ENCODE data around the gene MYEOV. TPM values are rescaled to one million over a fixed set of nuclear protein-coding genes. Genes with fewer than 3 reads are reported as not detected.

Gene MYEOV
- total and polyA plus RNA-seq, 2 donors (not counting 1 experiment from before 2014, with no cell fraction given), result 0.72 TPM; not detected in 1

DNA sequence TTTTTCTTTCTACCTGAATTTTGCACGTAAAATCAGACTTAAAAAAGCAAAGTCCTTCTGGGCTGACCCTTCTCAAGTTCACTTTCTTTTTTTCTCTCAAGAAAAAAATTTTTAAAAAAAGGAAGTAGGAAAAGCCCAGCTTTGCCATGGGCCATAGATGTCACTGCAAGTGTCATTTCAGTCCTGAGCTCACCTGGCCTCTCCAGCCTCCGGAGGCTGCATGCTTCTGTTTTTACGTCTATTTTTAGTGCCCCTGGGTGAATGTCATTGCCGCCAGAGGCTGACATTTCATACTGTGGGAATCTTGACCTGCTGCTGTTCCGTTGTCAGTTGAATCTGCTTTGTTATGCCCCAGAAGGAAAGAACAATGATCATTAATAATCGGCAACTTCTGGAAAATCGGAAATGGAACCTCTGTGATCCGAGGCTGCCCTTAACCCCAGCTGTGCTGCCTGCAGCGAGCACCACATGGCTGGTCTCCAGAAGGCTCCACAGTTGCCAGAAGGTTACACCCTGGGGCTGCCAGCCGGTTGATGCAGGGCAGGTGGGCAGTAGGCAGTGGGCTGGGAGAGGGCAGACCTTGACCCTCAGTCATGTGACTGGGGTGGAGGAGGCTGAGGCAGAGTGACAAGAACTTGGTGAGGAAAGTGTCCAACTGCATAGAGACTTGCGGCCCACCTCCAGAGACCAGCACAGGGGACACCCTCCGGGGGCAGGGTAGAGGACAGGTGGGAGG lies 16.7 kb upstream of the MYEOV start:
- intact Hi-C loops (cut with micrococcal nuclease), result no loop called here
- Mint-ChIP-seq H3K4me1 (peaks cover 4% of the 10 kb centered on the region), H3K27ac (no peak overlapping the region), H3K4me3 (no peak overlapping the region), H3K9me3 (ENCODE audit: insufficient read depth) (no peaks in the 10 kb centered on the region), H3K27me3 (no peaks in the 10 kb centered on the region)
- Histone ChIP-seq H3K4me1 (ENCODE audit: control insufficient read depth in 2 of 2, insufficient read depth in 2 of 2, low read length in 2 of 2) (peaks cover 0 to 6% of the 10 kb centered on the region in 2 donors), H3K4me3 (ENCODE audit: control extremely low read depth in 1 of 5, extremely low read depth in 1 of 5, insufficient read depth in 1 of 5, low read depth in 2 of 5, low read length in 4 of 5) (no peak overlapping the region), H2AFZ (ENCODE audit: insufficient read depth, low read depth, low read length, poor library complexity, severe bottlenecking) (no peak overlapping the region), H3K36me3 (replicated peaks in 1 of 2; ENCODE audit: control extremely low read depth in 1 of 2, control insufficient read depth in 1 of 2, extremely low read depth in 1 of 2, insufficient read depth in 2 of 2, low read length in 1 of 2) (no peaks in the 10 kb centered on the region), H3K79me2 (ENCODE audit: control insufficient read depth, insufficient read depth, low read length) (no peaks in the 10 kb centered on the region), H3K27me3 (replicated peaks in 1 of 4; ENCODE audit: control extremely low read depth in 1 of 4, control insufficient read depth in 3 of 4, insufficient read depth in 4 of 4, low read length in 3 of 4) (peaks cover 0 to 3% (median 0%) of the 10 kb centered on the region in 4 experiments), H3K9ac (ENCODE audit: low read length) (no peak overlapping the region), H4K20me1 (ENCODE audit: control insufficient read depth, insufficient read depth, low read length, poor library complexity, severe bottlenecking) (no peaks in the 10 kb centered on the region), H3K27ac (ENCODE audit: low read length in 2 of 2) (no peak overlapping the region), H3K4me2 (replicated peaks; ENCODE audit: low read depth, low read length, poor library complexity, severe bottlenecking) (no peak overlapping the region), H3K9me3 (ENCODE audit: control extremely low read depth in 1 of 3, control insufficient read depth in 2 of 3, insufficient read depth in 1 of 3, low read length in 2 of 3) (peaks cover 0 to 4% (median 0%) of the 10 kb centered on the region in 3 donors)
- CTCF ChIA-PET, result interaction anchor here (1.2 to 1.3 kb wide), 2 partner anchors 15 to 17 kb away, joined by 3 to 5 read pairs; partner anchors contain the start of gene MYEOV
- DNase-seq (no peak), ATAC-seq (ENCODE audit: low read depth) (no peak)
- POLR2A ChIA-PET, result no interaction called here
- TF ChIP-seq, protein P1, sequence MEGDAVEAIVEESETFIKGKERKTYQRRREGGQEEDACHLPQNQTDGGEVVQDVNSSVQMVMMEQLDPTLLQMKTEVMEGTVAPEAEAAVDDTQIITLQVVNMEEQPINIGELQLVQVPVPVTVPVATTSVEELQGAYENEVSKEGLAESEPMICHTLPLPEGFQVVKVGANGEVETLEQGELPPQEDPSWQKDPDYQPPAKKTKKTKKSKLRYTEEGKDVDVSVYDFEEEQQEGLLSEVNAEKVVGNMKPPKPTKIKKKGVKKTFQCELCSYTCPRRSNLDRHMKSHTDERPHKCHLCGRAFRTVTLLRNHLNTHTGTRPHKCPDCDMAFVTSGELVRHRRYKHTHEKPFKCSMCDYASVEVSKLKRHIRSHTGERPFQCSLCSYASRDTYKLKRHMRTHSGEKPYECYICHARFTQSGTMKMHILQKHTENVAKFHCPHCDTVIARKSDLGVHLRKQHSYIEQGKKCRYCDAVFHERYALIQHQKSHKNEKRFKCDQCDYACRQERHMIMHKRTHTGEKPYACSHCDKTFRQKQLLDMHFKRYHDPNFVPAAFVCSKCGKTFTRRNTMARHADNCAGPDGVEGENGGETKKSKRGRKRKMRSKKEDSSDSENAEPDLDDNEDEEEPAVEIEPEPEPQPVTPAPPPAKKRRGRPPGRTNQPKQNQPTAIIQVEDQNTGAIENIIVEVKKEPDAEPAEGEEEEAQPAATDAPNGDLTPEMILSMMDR (IDR thresholded peaks at IDR 0.05), result no peak
- no peak for TF ChIP-seq EZH2 (IDR thresholded peaks at IDR 0.05; ENCODE audit: borderline replicate concordance, insufficient read depth, low read depth, low read length, poor library complexity, severe bottlenecking)
- WGBS (ENCODE audit: insufficient coverage), result 54% methylated on average over 11 of the region's 12 CpGs
